HG03342 (cell line): Measurements from ENCODE around the gene PHIP.

Source experiments
- ATAC-seq: cut with Tn5 transposase; IDR thresholded peaks from one replicate; pipeline ENCODE4 v1.9.1; 2021; ENCODE audit warnings: mild to moderate bottlenecking, moderate library complexity; ENCODE audit not compliant: unreplicated experiment

The PHIP gene

GRCh38 chr6:79071547-79071946, 6.5 kb downstream of the PHIP start:
- ATAC-seq, result no peak

- ATAC-seq, result peak; percentile 70
Observed at GRCh38 chr6:79070206-79070825, 7.7 kb downstream of the PHIP start.

GRCh38 chr6:79066828-79067227, 11.2 kb downstream of the PHIP start:
- ATAC-seq, result no peak

GRCh38 chr6:79066330-79066729, 11.7 kb downstream of the PHIP start:
- ATAC-seq, result no peak

GRCh38 chr6:79065232-79065631, 12.8 kb downstream of the PHIP start:
- no peak for ATAC-seq

- peak; percentile 67 for ATAC-seq
Observed at GRCh38 chr6:79064635-79065034, 13.4 kb downstream of the PHIP start.

- ATAC-seq, result no peak
Observed at GRCh38 chr6:79062708-79063107, 15.3 kb downstream of the PHIP start.

GRCh38 chr6:79057746-79058145, 20.3 kb downstream of the PHIP start:
- no peak for ATAC-seq

- no peak for ATAC-seq
Observed at GRCh38 chr6:79056226-79056625, 21.8 kb downstream of the PHIP start.

- ATAC-seq, result no peak
Observed at GRCh38 chr6:79048611-79049010, 29.4 kb downstream of the PHIP start.

- no peak for ATAC-seq
Observed at GRCh38 chr6:79047072-79047471, 31.0 kb downstream of the PHIP start.

- no peak for ATAC-seq
Observed at GRCh38 chr6:79045966-79046365, 32.1 kb downstream of the PHIP start.

GRCh38 chr6:79042799-79043126, 35.3 kb downstream of the PHIP start:
- ATAC-seq, result peak; percentile 23

GRCh38 chr6:79042088-79042798, 35.8 kb downstream of the PHIP start:
- peak; percentile 77 for ATAC-seq

- peak; percentile 73 for ATAC-seq
Observed at GRCh38 chr6:79040083-79040482, 38.0 kb downstream of the PHIP start.

- ATAC-seq, result no peak
Observed at GRCh38 chr6:79038061-79038460, 40.0 kb downstream of the PHIP start.

- ATAC-seq, result peak; percentile 76
Observed at GRCh38 chr6:79034865-79035264, 43.2 kb downstream of the PHIP start.

- ATAC-seq, result no peak
Observed at GRCh38 chr6:79033279-79033678, 44.8 kb downstream of the PHIP start.

- ATAC-seq, result no peak
Observed at GRCh38 chr6:79031821-79032590, 46.0 kb downstream of the PHIP start.

GRCh38 chr6:79030511-79030910, 47.5 kb downstream of the PHIP start:
- no peak for ATAC-seq

GRCh38 chr6:79030023-79030422, 48.0 kb downstream of the PHIP start:
- no peak for ATAC-seq
